ENCODE measurements around the gene FOXN1. TPM values are rescaled to one million over a fixed set of nuclear protein-coding genes. Genes with fewer than 3 reads are reported as not detected.

FOXN1 gene
- total and polyA plus RNA-seq, 2 donors from 2014 or later, result not detected

DNA sequence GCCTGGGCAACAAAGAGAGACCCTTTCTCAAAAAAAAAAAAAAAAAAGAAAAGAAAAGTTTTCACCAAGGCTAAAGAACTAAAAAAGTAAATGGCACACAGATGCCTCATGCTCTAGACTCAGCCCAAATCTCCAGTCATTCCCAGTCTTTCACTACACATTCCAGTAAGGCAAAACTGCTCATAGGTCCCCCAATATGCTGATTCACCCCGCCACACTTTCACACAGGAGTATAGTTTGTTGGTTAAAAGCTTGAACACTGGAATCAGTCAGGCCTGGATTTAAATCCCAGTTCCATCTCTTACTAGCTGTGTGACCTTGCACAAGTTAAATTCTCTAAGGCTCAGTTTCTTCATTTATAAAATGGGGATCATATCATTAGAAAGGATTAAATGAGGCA is 63.3 kb downstream of the FOXN1 start:
- no peak overlapping the region for H3K4me3 ChIP-seq (ENCODE audit: low read length in 3 of 3)
- H3K4me1 ChIP-seq (ENCODE audit: control insufficient read depth in 2 of 3, insufficient read depth in 2 of 3, low read depth in 1 of 3, low read length in 3 of 3), result peaks cover 0 to 9% (median 5%) of the 10 kb centered on the region in 3 donors
- no peaks in the 10 kb centered on the region for H3K9me3 ChIP-seq (ENCODE audit: control insufficient read depth in 2 of 3, insufficient read depth in 1 of 3, low read length in 3 of 3)
- H3K36me3 ChIP-seq (ENCODE audit: control insufficient read depth in 2 of 3, insufficient read depth in 3 of 3, low read length in 3 of 3), result no peaks in the 10 kb centered on the region
- no peak for DNase-seq
- TF ChIP-seq, protein P1, sequence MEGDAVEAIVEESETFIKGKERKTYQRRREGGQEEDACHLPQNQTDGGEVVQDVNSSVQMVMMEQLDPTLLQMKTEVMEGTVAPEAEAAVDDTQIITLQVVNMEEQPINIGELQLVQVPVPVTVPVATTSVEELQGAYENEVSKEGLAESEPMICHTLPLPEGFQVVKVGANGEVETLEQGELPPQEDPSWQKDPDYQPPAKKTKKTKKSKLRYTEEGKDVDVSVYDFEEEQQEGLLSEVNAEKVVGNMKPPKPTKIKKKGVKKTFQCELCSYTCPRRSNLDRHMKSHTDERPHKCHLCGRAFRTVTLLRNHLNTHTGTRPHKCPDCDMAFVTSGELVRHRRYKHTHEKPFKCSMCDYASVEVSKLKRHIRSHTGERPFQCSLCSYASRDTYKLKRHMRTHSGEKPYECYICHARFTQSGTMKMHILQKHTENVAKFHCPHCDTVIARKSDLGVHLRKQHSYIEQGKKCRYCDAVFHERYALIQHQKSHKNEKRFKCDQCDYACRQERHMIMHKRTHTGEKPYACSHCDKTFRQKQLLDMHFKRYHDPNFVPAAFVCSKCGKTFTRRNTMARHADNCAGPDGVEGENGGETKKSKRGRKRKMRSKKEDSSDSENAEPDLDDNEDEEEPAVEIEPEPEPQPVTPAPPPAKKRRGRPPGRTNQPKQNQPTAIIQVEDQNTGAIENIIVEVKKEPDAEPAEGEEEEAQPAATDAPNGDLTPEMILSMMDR (IDR thresholded peaks at IDR 0.05; ENCODE audit: borderline replicate concordance, extremely low read depth, insufficient read depth), result no peak
- intact Hi-C loops (cut with DNase I), result no loop called here
- no peak for FAIRE-seq
- no peak overlapping the region for H3K9ac ChIP-seq (ENCODE audit: low read length in 3 of 3)
- no peaks in the 10 kb centered on the region for H3K27me3 ChIP-seq (ENCODE audit: control insufficient read depth, insufficient read depth, low read length)
- no peak overlapping the region for H3K27ac ChIP-seq (ENCODE audit: low read depth in 2 of 2, low read length in 2 of 2)

DNA sequence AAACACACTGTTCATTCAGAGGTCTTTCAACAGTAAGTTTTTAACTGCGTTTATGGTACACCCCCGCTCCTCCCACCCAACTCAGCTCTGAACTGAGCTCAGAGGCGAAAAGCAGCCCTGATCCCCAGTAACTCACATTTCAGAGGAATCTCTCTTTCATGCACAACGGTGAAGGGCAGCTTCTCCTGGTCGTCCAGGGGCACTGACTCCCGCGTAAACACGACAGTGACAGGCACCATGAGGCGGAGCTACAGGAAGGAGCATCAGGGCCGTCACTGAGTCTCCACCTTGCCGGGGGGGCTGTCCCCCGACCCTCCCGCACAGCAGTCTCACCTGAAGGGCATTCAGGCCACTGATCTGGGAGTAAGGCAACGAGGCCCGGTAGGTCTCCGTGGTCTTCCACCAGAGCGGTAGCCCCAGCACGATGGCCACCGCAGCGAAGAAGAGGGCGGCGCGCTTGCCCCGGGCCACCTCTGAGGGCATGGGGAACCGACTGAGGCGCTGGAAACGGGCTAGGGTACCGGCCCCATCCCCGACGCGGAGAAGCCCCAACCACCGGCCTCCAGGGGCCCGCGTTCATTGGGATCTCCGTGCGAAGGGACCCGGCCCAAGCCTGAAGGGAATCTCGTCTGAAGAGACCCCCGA is 64.7 kb downstream of the FOXN1 start:
- H3K27ac ChIP-seq (ENCODE audit: low read depth in 2 of 2, low read length in 2 of 2), result peak overlapping the region; percentile 65 to 69

DNA sequence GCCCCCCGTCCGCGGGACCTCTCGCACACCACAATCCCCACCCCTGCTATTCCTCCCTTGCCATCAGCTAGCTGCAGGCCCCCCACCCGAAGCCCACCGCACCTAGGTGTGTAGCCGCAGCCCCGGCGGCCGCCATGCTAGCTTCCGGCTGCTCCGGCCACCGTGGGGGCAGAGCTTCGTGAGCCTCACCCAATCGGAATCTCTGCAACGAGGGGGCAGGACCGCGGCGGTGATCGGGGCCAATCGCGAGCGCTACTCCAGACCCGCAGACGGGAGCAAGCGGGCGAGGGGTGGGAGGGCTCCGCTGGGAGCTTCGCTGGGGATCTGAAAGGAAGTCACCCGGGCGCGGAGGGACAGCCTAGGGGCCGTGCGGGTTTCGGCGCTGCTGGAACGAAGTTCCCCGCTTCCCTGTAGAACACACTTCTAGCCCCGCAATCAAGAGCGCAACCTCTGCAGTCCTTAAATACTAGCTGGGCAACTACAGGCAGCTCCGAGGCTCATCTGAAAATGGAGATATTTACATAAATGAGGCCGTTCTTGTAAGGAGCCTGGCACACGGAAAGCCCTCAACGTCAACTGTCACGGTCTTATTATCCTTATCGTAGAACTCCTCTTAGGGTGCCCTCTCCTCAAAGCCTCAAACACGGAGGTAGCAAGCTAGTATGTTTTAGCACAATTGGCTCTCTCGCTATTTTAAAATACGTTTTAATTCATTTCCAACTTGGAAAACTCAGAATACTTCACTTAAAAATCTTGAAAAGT is 65.4 kb downstream of the FOXN1 start, which contains the start of gene PIGS:
Gene PIGS, minus strand, starts transcription at position 164 of the 762 bp plus-strand sequence. Its CDS starts 28 bp downstream, at position 136.
- H3K4me1 ChIP-seq (ENCODE audit: control insufficient read depth in 2 of 3, insufficient read depth in 2 of 3, low read depth in 1 of 3, low read length in 3 of 3), result peaks cover 0 to 9% (median 5%) of the 10 kb centered on the region in 3 donors
- intact Hi-C loops (cut with DNase I), result no loop called here
- peak within 1 kb of the TSS; percentile 79 to 93 (median 87) for H3K4me3 ChIP-seq (ENCODE audit: low read length in 3 of 3)
- TF ChIP-seq, protein P1 (IDR thresholded peaks at IDR 0.05; ENCODE audit: borderline replicate concordance, extremely low read depth, insufficient read depth), result no peak
- peak within 1 kb of the TSS; percentile 65 to 69 for H3K27ac ChIP-seq (ENCODE audit: low read depth in 2 of 2, low read length in 2 of 2)
- no peaks in the 10 kb centered on the region for H3K36me3 ChIP-seq (ENCODE audit: control insufficient read depth in 2 of 3, insufficient read depth in 3 of 3, low read length in 3 of 3)
- peak within 1 kb of the TSS; percentile 76 to 79 (median 78) for H3K9ac ChIP-seq (ENCODE audit: low read length in 3 of 3)
- FAIRE-seq (no peak), DNase-seq (peak; percentile 95 to 98 (median 95))
- no peaks in the 10 kb centered on the region for H3K27me3 ChIP-seq (ENCODE audit: control insufficient read depth, insufficient read depth, low read length)
- no peaks in the 10 kb centered on the region for H3K9me3 ChIP-seq (ENCODE audit: control insufficient read depth in 2 of 3, insufficient read depth in 1 of 3, low read length in 3 of 3)

More for the DNA sequence above, 64.7 kb downstream of the FOXN1 start:
- H3K36me3 ChIP-seq (ENCODE audit: control insufficient read depth in 2 of 3, insufficient read depth in 3 of 3, low read length in 3 of 3), result no peaks in the 10 kb centered on the region
- H3K9me3 ChIP-seq (ENCODE audit: control insufficient read depth in 2 of 3, insufficient read depth in 1 of 3, low read length in 3 of 3), result no peaks in the 10 kb centered on the region
- FAIRE-seq (no peak), DNase-seq (peak; percentile 27 to 77 (median 60))
- peak overlapping the region; percentile 65 to 78 (median 78) for H3K9ac ChIP-seq (ENCODE audit: low read length in 3 of 3)
- H3K4me1 ChIP-seq (ENCODE audit: control insufficient read depth in 2 of 3, insufficient read depth in 2 of 3, low read depth in 1 of 3, low read length in 3 of 3), result peaks cover 0 to 9% (median 5%) of the 10 kb centered on the region in 3 donors
- H3K4me3 ChIP-seq (ENCODE audit: low read length in 3 of 3), result peak overlapping the region; percentile 79 to 93 (median 87)
- TF ChIP-seq, protein P1 (IDR thresholded peaks at IDR 0.05; ENCODE audit: borderline replicate concordance, extremely low read depth, insufficient read depth), result no peak
- intact Hi-C loops (cut with DNase I), result no loop called here
- no peaks in the 10 kb centered on the region for H3K27me3 ChIP-seq (ENCODE audit: control insufficient read depth, insufficient read depth, low read length)

All from kidney (tissue), 14 donors.